Measurements from ENCODE around the gene NANOGP8.

The NANOGP8 gene

DNA sequence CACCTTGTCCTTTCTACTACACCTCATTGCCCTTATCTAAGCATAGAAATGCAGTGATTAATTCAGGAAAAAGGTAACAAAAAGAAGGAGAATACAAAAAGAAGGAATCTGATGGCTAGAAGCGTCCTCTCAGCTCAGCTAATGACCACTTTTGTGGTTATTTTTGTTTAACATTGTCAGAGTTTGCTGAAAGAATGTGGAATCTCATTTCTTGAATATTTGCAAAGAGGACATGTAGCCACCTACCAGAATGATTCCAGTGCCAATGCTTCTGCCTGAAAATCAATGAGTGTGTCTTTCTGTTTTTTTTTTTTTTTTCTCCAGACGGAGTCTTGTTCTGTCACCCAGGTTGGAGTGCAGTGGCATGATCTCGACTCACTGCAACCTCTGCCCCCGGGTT is 24.5 kb downstream of the NANOGP8 start:
- no peaks in the 10 kb centered on the region for H3K36me3 ChIP-seq (ENCODE audit: insufficient read depth, low read length)
- H3K27me3 ChIP-seq (ENCODE audit: insufficient read depth, low read length) = no peaks in the 10 kb centered on the region
- no peak overlapping the region for H3K4me3 ChIP-seq (ENCODE audit: low read depth, low read length)
- no peak overlapping the region for H3K27ac ChIP-seq (ENCODE audit: low read depth, low read length)
- H2AFZ ChIP-seq (ENCODE audit: low read length, unreplicated experiment) = no peak overlapping the region
- no peaks in the 10 kb centered on the region for H3K79me2 ChIP-seq (ENCODE audit: control insufficient read depth, insufficient read depth, low read length, unreplicated experiment)
- H3K4me1 ChIP-seq (ENCODE audit: control insufficient read depth, insufficient read depth, low read length, unreplicated experiment) = no peaks in the 10 kb centered on the region

- no peaks in the 10 kb centered on the region for H3K4me1 ChIP-seq (ENCODE audit: control insufficient read depth, insufficient read depth, low read length, unreplicated experiment)
- no peak overlapping the region for H3K27ac ChIP-seq (ENCODE audit: low read depth, low read length)
- no peaks in the 10 kb centered on the region for H3K36me3 ChIP-seq (ENCODE audit: insufficient read depth, low read length)
- H3K27me3 ChIP-seq (ENCODE audit: insufficient read depth, low read length) = no peaks in the 10 kb centered on the region
- no peaks in the 10 kb centered on the region for H3K79me2 ChIP-seq (ENCODE audit: control insufficient read depth, insufficient read depth, low read length, unreplicated experiment)
- H2AFZ ChIP-seq (ENCODE audit: low read length, unreplicated experiment) = no peak overlapping the region
- H3K4me3 ChIP-seq (ENCODE audit: low read depth, low read length) = no peak overlapping the region
These were observed 26.5 kb downstream of the NANOGP8 start for GRCh38 chr15:35058534-35059054.

- Histone ChIP-seq H3K4me3 (ENCODE audit: low read depth, low read length) (no peak overlapping the region), H2AFZ (ENCODE audit: low read length, unreplicated experiment) (no peak overlapping the region), H3K4me1 (ENCODE audit: control insufficient read depth, insufficient read depth, low read length, unreplicated experiment) (no peaks in the 10 kb centered on the region)
These were observed 29.5 kb downstream of the NANOGP8 start for GRCh38 chr15:35055416-35056105.

GRCh38 chr15:35054380-35054779 is 30.7 kb downstream of the NANOGP8 start:
- Histone ChIP-seq H3K27ac (ENCODE audit: low read depth, low read length) (no peak overlapping the region), H3K36me3 (ENCODE audit: insufficient read depth, low read length) (no peaks in the 10 kb centered on the region), H3K27me3 (ENCODE audit: insufficient read depth, low read length) (no peaks in the 10 kb centered on the region), H3K4me1 (ENCODE audit: control insufficient read depth, insufficient read depth, low read length, unreplicated experiment) (no peaks in the 10 kb centered on the region), H2AFZ (ENCODE audit: low read length, unreplicated experiment) (no peak overlapping the region), H3K4me3 (ENCODE audit: low read depth, low read length) (no peak overlapping the region), H3K79me2 (ENCODE audit: control insufficient read depth, insufficient read depth, low read length, unreplicated experiment) (no peaks in the 10 kb centered on the region)

More at GRCh38 chr15:35055416-35056105, 29.5 kb downstream of the NANOGP8 start:
- H3K79me2 ChIP-seq (ENCODE audit: control insufficient read depth, insufficient read depth, low read length, unreplicated experiment) = no peaks in the 10 kb centered on the region
- no peaks in the 10 kb centered on the region for H3K36me3 ChIP-seq (ENCODE audit: insufficient read depth, low read length)
- no peak overlapping the region for H3K27ac ChIP-seq (ENCODE audit: low read depth, low read length)
- H3K27me3 ChIP-seq (ENCODE audit: insufficient read depth, low read length) = no peaks in the 10 kb centered on the region

- Histone ChIP-seq H3K27ac (ENCODE audit: low read depth, low read length) (no peak overlapping the region), H3K4me1 (ENCODE audit: control insufficient read depth, insufficient read depth, low read length, unreplicated experiment) (peaks cover 4% of the 10 kb centered on the region), H3K79me2 (ENCODE audit: control insufficient read depth, insufficient read depth, low read length, unreplicated experiment) (no peaks in the 10 kb centered on the region), H3K36me3 (ENCODE audit: insufficient read depth, low read length) (no peaks in the 10 kb centered on the region), H3K4me3 (ENCODE audit: low read depth, low read length) (no peak overlapping the region), H3K27me3 (ENCODE audit: insufficient read depth, low read length) (no peaks in the 10 kb centered on the region), H2AFZ (ENCODE audit: low read length, unreplicated experiment) (no peak overlapping the region)
These were observed 37.1 kb downstream of the NANOGP8 start for GRCh38 chr15:35047996-35048395.

DNA sequence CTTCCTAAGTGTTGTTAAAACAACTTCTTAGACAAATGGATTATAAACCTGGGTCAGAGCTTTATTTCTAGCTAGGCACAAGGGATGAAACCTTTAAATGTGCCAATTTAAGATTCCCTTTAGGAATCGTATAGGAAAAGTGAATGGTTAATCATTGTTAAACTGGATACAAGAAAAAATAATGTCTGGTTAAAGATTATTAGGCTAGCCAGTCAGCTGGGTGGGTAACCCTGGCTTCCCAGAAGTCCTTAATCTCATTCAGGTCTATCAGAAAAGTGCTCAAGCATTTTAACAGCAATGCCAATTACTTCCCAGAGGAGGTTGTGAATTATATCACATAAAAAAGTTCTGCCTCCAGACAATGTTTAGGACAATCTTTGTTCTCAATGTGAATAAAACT is 37.6 kb downstream of the NANOGP8 start:
- H3K27me3 ChIP-seq (ENCODE audit: insufficient read depth, low read length) = no peaks in the 10 kb centered on the region

GRCh38 chr15:35043373-35044095 is 41.6 kb downstream of the NANOGP8 start:
- H3K27me3 ChIP-seq (ENCODE audit: insufficient read depth, low read length) = no peaks in the 10 kb centered on the region
- H3K79me2 ChIP-seq (ENCODE audit: control insufficient read depth, insufficient read depth, low read length, unreplicated experiment) = no peaks in the 10 kb centered on the region
- no peaks in the 10 kb centered on the region for H3K36me3 ChIP-seq (ENCODE audit: insufficient read depth, low read length)
- no peak overlapping the region for H3K4me3 ChIP-seq (ENCODE audit: low read depth, low read length)
- H3K27ac ChIP-seq (ENCODE audit: low read depth, low read length) = no peak overlapping the region
- H2AFZ ChIP-seq (ENCODE audit: low read length, unreplicated experiment) = no peak overlapping the region
- peaks cover 9% of the 10 kb centered on the region for H3K4me1 ChIP-seq (ENCODE audit: control insufficient read depth, insufficient read depth, low read length, unreplicated experiment)

More for the DNA sequence above, 37.6 kb downstream of the NANOGP8 start:
- Histone ChIP-seq H3K4me1 (ENCODE audit: control insufficient read depth, insufficient read depth, low read length, unreplicated experiment) (peaks cover 4% of the 10 kb centered on the region), H3K36me3 (ENCODE audit: insufficient read depth, low read length) (no peaks in the 10 kb centered on the region), H3K79me2 (ENCODE audit: control insufficient read depth, insufficient read depth, low read length, unreplicated experiment) (no peaks in the 10 kb centered on the region), H3K27ac (ENCODE audit: low read depth, low read length) (no peak overlapping the region), H2AFZ (ENCODE audit: low read length, unreplicated experiment) (no peak overlapping the region), H3K4me3 (ENCODE audit: low read depth, low read length) (no peak overlapping the region)

DNA sequence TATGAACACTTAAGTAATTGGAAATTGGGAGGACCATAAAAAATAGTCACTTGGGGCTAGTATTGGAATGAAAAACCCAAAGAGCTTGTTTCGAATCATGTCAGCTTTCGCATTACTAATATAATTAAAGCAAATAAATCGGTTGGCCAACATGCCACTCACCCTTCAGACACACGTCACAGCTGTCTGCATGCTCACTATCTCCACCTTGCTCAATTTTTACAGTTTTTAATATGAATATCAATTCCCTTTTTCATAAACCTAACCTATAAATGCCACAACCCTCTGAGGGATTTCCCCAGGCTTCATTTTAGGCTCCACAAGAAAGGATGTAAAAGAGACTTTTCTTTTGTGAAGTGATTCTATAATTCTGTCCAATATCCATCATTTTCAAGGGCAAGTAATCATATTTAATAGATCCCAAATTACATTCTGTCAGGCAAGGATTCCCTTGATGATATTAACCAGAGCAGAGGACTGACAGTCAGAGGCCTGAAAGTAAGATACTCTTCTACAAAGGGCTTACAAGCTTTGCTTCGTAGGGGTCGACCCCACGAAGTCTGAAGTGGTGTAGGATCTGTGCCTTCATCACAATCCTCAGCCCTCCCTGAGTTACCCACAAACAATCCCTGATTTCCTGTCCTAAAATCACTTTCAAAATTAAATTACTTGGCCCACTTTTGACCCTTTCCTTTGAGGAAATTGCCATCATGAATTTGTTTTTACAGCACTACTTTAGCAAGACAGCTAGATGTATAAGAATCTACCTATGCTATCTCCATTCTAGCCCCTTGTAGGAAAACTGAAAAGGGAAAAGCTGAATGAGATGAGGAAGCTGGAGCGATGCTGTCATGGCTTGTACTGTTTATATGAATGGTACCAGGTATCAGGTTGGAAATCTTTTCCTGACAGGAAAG is 44.5 kb downstream of the NANOGP8 start:
- Histone ChIP-seq H3K4me3 (ENCODE audit: low read depth, low read length) (no peak overlapping the region), H3K4me1 (ENCODE audit: control insufficient read depth, insufficient read depth, low read length, unreplicated experiment) (peaks cover 9% of the 10 kb centered on the region), H2AFZ (ENCODE audit: low read length, unreplicated experiment) (no peak overlapping the region), H3K27me3 (ENCODE audit: insufficient read depth, low read length) (no peaks in the 10 kb centered on the region), H3K36me3 (ENCODE audit: insufficient read depth, low read length) (no peaks in the 10 kb centered on the region), H3K27ac (ENCODE audit: low read depth, low read length) (no peak overlapping the region), H3K79me2 (ENCODE audit: control insufficient read depth, insufficient read depth, low read length, unreplicated experiment) (no peaks in the 10 kb centered on the region)

GRCh38 chr15:35038626-35039451 is 46.3 kb downstream of the NANOGP8 start:
- H3K79me2 ChIP-seq (ENCODE audit: control insufficient read depth, insufficient read depth, low read length, unreplicated experiment) = no peaks in the 10 kb centered on the region
- peak overlapping the region; percentile 17 for H3K27ac ChIP-seq (ENCODE audit: low read depth, low read length)
- no peaks in the 10 kb centered on the region for H3K36me3 ChIP-seq (ENCODE audit: insufficient read depth, low read length)
- peak overlapping the region; percentile 10; the same call in 1 of the 2 replicates for H3K4me3 ChIP-seq (ENCODE audit: low read depth, low read length)
- no peaks in the 10 kb centered on the region for H3K27me3 ChIP-seq (ENCODE audit: insufficient read depth, low read length)
- peaks cover 9% of the 10 kb centered on the region for H3K4me1 ChIP-seq (ENCODE audit: control insufficient read depth, insufficient read depth, low read length, unreplicated experiment)
- no peak overlapping the region for H2AFZ ChIP-seq (ENCODE audit: low read length, unreplicated experiment)

Data from ACC112 (cell line).